ENCODE measurements around the gene GOLGA6L26. TPM values are rescaled to one million over a fixed set of nuclear protein-coding genes. Genes with fewer than 3 reads are reported as not detected.
A peak's percentile ranks its signal among the peaks of the same experiment; 100 is the strongest.
"Not testable (repeated sequence)": the region's sequence is repeated elsewhere in the genome, so short reads cannot be mapped to it uniquely, and the experiment has no call there.

The GOLGA6L26 gene
- total RNA-seq, 2 donors from 2014 or later, result not detected

DNA sequence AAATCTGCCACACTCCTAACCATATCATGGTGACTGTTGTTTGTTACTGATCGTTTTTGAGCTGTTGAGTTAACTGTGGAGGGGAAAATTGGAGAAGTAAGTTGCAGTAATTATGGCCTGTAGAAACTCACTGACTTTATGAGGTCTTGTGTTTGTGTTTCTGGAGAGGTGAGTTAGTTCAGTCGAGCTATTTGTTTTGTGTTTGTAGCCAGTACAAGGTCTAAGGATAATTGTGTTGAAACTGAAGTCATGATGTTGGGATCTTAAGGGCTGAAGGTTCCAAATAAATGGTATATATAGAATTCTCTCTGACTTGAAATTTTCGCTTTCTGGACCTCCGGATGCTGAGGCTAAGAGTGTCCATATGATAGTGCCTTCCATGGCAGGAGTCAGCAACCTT is 29.2 kb downstream of the GOLGA6L26 start:
- ATAC-seq; H3K9me3 Mint-ChIP-seq; H3K27me3 Mint-ChIP-seq; DNase-seq (ENCODE audit: low spot score): not testable (repeated sequence)
- Mint-ChIP-seq H3K4me1 (ENCODE audit: low read depth in 2 of 2) (peaks cover 19 to 30% of the 10 kb centered on the region in 2 donors), H3K4me3 (peak overlapping the region; percentile 85), H3K27ac (peak overlapping the region; percentile 66 to 85), H3K36me3 (peaks cover 16% of the 10 kb centered on the region)

DNA sequence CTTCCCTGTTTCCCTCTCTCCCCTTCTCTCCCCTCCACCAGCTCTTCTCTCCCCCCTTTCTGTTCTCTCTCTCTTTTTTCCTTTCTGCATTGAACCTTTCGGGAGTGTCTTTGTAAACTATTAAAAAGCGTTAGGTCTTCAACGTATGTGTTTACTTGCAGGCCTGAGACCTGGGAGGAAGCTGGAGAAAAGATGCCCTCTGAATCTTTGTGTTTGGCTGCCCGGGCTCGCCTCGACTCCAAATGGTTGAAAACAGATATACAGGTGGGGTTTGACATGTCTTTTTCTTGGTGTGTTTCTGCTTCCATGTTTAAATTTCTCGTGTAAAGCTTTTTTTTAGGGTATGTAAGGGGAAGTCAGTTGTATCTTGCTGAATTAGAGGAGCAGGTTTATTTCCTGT is 29.7 kb downstream of the GOLGA6L26 start:
- Mint-ChIP-seq H3K36me3 (peaks cover 12% of the 10 kb centered on the region), H3K4me3 (peak overlapping the region; percentile 85), H3K4me1 (ENCODE audit: low read depth in 2 of 2) (peaks cover 19 to 30% of the 10 kb centered on the region in 2 donors), H3K27ac (peak overlapping the region; percentile 66 to 85)
- not testable (repeated sequence) for H3K27me3 Mint-ChIP-seq; DNase-seq (ENCODE audit: low spot score); ATAC-seq; H3K9me3 Mint-ChIP-seq

DNA sequence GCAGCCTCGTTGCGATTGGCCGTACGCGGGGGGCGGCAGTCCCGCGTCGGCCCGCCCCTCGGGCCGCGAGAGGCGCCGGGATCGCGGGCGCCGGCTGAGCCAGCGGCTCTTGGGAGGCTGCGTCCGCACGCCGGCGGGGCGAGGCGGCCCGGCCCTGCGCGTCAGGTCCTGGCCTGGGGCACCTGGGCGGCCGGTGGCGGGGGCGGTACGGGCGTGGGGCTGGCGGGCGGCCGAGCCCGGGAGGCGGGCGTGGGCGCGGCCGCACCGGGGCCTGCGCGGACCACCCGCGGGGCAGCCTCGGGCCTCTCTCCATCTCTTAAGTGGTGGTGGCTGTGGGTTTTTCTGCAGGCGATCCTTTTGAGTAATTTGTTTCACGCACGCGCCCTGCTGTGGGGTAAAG is 30.3 kb downstream of the GOLGA6L26 start:
- Mint-ChIP-seq H3K36me3 (peaks cover 10% of the 10 kb centered on the region), H3K4me1 (ENCODE audit: low read depth in 2 of 2) (peaks cover 19 to 30% of the 10 kb centered on the region in 2 donors), H3K27ac (peak overlapping the region; percentile 66 to 85), H3K4me3 (peak overlapping the region; percentile 85)
- not testable (repeated sequence) for ATAC-seq, H3K9me3 Mint-ChIP-seq, H3K27me3 Mint-ChIP-seq
- DNase-seq (ENCODE audit: low spot score), result peak; percentile 69

DNA sequence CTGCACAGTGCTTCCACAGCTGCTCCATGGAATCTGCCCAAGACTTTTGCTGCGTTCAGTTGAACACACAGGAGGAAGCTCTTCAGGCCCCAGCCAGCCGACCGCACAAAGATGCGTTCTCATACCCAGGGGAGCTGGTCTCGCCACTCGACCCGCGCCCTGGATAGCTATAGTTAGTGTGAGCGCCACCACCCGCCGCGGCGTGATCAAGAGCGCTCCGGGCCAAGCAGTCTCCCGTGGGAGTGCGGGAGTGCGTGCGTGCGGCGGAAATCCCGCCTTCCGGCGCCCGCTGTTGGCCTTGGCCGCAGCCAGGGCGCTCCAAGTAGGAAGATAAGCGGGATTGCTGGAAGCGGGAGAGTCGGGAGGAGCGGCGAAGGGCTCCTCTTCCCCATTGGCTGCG is 30.8 kb downstream of the GOLGA6L26 start:
- H3K36me3 Mint-ChIP-seq, result peaks cover 10% of the 10 kb centered on the region
- H3K4me3 Mint-ChIP-seq; H3K9me3 Mint-ChIP-seq; H3K27ac Mint-ChIP-seq; ATAC-seq; H3K27me3 Mint-ChIP-seq; DNase-seq (ENCODE audit: low spot score): not testable (repeated sequence)
- H3K4me1 Mint-ChIP-seq (ENCODE audit: low read depth in 2 of 2), result peaks cover 19 to 30% of the 10 kb centered on the region in 2 donors

Other genes starting within 250 kb of the GOLGA6L26 start
- gene GOLGA6L1, start 197.4 kb downstream of the GOLGA6L26 start, total RNA-seq, result not detected
- gene GOLGA8S, start 20.6 kb upstream of the GOLGA6L26 start, total RNA-seq, result 1 to 10 TPM; 2.4 to 3.8 TPM
- not detected for gene GOLGA6L2, start 113.0 kb upstream of the GOLGA6L26 start, total RNA-seq
- 1 to 10 TPM in 1 of 2 donors, under 1 TPM in 1; 0.93 to 1.3 TPM for gene MKRN3, start 231.5 kb upstream of the GOLGA6L26 start, total RNA-seq

Measured in natural killer cell treated with Interleukin-12 subunit alpha and Interleukin-12 subunit beta and Interleukin-15 and Interleukin-18, amount 100 ng/mL, for 72 hours (primary cell).